GM19438 (cell line): ENCODE results near the gene SUPV3L1.
"Not testable (repeated sequence)": the region's sequence is repeated elsewhere in the genome, so short reads cannot be mapped to it uniquely, and the experiment has no call there.

ENCODE experiments used
- ATAC-seq: cut with Tn5 transposase; IDR thresholded peaks from one replicate; pipeline ENCODE4 v1.9.1; 2021; ENCODE audit warnings: low read depth; ENCODE audit not compliant: unreplicated experiment

Gene SUPV3L1

GRCh38 chr10:69251417-69251816 lies 71.4 kb downstream of the SUPV3L1 start:
- ATAC-seq = not testable (repeated sequence)

GRCh38 chr10:69253171-69253570 lies 73.1 kb downstream of the SUPV3L1 start:
- ATAC-seq = no peak

- no peak for ATAC-seq
Observed at GRCh38 chr10:69254877-69255276, 74.8 kb downstream of the SUPV3L1 start.
